Measurements from ENCODE around the gene SLC44A5. TPM values are rescaled to one million over a fixed set of nuclear protein-coding genes. Genes with fewer than 3 reads are reported as not detected.

Gene SLC44A5
- total RNA-seq, 1 donor from 2014 or later, result 3.7 TPM

DNA sequence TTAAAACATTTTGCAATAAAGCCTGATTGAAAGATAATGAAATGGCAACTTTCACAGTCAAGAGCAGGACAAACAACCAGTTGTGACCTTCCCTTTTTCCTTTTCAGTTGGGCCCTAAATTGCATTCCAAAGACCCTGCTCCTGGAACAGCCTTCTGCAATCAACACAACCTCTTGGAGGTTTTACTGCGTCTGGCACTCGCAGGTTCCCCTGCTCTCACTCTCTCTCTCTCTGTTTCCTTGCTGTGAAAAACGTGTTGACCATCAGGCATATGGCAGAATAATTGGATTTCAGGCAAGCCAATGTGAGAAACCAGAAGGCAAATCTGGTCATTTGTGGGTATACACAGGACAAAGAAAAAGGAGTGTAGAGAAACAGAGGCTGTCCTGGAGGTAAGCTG, 23.2 kb downstream of the SLC44A5 start:
- Histone ChIP-seq H3K4me3 (ENCODE audit: low read depth, low read length) (no peak overlapping the region), H3K36me3 (ENCODE audit: control insufficient read depth, insufficient read depth, low read length) (no peaks in the 10 kb centered on the region), H3K27me3 (ENCODE audit: control insufficient read depth, insufficient read depth, low read length) (no peaks in the 10 kb centered on the region)
- DNase-seq (ENCODE audit: low read depth), result no peak
- TF ChIP-seq, protein P1, sequence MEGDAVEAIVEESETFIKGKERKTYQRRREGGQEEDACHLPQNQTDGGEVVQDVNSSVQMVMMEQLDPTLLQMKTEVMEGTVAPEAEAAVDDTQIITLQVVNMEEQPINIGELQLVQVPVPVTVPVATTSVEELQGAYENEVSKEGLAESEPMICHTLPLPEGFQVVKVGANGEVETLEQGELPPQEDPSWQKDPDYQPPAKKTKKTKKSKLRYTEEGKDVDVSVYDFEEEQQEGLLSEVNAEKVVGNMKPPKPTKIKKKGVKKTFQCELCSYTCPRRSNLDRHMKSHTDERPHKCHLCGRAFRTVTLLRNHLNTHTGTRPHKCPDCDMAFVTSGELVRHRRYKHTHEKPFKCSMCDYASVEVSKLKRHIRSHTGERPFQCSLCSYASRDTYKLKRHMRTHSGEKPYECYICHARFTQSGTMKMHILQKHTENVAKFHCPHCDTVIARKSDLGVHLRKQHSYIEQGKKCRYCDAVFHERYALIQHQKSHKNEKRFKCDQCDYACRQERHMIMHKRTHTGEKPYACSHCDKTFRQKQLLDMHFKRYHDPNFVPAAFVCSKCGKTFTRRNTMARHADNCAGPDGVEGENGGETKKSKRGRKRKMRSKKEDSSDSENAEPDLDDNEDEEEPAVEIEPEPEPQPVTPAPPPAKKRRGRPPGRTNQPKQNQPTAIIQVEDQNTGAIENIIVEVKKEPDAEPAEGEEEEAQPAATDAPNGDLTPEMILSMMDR (IDR thresholded peaks at IDR 0.05; ENCODE audit: insufficient read depth, low read length, poor library complexity, severe bottlenecking), result no peak

DNA sequence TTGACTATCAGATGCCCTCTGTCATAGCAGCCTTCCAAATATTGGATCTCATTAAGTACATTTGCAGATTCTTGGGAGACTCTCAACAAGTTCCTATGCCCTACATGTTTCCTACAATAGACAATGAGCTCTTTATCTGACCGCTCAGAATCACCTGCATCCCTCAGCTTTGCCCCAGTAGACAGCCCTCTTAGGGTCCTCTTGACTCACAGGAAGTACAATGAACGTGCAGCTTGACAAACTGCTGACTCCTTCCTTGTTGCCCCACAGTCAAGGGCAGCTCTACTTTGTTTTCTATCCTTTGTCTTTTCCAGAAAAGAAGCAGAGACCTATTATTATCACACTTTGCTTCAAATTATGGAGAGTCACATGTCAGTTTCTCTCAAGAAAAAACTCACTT, 27.6 kb downstream of the SLC44A5 start:
- no peak for DNase-seq (ENCODE audit: low read depth)
- TF ChIP-seq, protein P1 (IDR thresholded peaks at IDR 0.05; ENCODE audit: insufficient read depth, low read length, poor library complexity, severe bottlenecking), result no peak
- no peaks in the 10 kb centered on the region for H3K36me3 ChIP-seq (ENCODE audit: control insufficient read depth, insufficient read depth, low read length)
- no peaks in the 10 kb centered on the region for H3K27me3 ChIP-seq (ENCODE audit: control insufficient read depth, insufficient read depth, low read length)
- H3K4me3 ChIP-seq (ENCODE audit: low read depth, low read length), result no peak overlapping the region

DNA sequence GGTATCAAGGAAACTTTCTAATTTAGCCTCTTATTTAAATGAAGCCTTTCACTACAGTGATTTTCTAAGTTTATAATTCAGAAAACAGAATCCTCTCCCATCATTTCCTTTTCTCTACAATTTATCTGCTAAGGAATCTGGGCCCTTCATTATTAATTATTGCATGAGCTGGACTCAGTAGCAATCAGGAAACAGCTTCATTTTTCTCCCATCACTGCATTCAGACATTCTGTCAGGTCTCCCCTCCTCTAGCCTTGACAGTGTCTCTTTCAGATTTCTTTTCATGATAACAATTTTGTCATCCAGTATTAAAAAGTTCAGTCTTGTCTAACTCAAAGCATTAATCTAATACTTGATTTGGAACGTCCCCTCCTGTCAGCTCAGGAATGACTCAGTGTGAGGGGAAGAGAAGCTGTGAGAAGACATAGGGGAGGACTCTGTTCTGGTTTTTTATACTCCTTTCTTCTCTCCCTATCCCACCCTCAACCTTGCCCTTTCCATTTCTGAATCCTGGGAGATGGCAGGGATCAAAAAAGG, 28.1 kb downstream of the SLC44A5 start:
- Histone ChIP-seq H3K36me3 (ENCODE audit: control insufficient read depth, insufficient read depth, low read length) (no peaks in the 10 kb centered on the region), H3K27me3 (ENCODE audit: control insufficient read depth, insufficient read depth, low read length) (no peaks in the 10 kb centered on the region), H3K4me3 (ENCODE audit: low read depth, low read length) (no peak overlapping the region)
- TF ChIP-seq, protein P1 (IDR thresholded peaks at IDR 0.05; ENCODE audit: insufficient read depth, low read length, poor library complexity, severe bottlenecking), result no peak
- DNase-seq (ENCODE audit: low read depth), result no peak

DNA sequence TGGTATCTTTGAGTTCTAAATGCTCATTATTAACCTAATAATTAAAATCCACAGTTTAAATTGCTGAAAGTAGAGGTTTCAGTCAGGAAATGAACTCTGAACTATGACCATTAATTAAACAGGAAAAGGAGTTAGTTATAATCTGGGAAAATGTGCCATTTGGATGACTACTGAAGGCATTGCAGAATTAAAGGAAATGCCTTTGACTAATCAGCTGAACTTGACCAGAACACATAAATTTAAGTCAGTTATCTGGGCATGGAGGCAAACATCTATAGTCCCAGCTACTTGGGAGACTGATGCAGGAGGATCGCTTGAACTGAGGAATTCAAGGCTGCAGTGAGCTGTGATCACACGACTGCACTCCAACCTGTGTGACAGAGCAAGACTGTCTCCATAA, 31.9 kb downstream of the SLC44A5 start:
- TF ChIP-seq, protein P1 (IDR thresholded peaks at IDR 0.05; ENCODE audit: insufficient read depth, low read length, poor library complexity, severe bottlenecking), result no peak
- H3K4me3 ChIP-seq (ENCODE audit: low read depth, low read length), result no peak overlapping the region
- no peaks in the 10 kb centered on the region for H3K27me3 ChIP-seq (ENCODE audit: control insufficient read depth, insufficient read depth, low read length)
- DNase-seq (ENCODE audit: low read depth), result no peak
- no peaks in the 10 kb centered on the region for H3K36me3 ChIP-seq (ENCODE audit: control insufficient read depth, insufficient read depth, low read length)

DNA sequence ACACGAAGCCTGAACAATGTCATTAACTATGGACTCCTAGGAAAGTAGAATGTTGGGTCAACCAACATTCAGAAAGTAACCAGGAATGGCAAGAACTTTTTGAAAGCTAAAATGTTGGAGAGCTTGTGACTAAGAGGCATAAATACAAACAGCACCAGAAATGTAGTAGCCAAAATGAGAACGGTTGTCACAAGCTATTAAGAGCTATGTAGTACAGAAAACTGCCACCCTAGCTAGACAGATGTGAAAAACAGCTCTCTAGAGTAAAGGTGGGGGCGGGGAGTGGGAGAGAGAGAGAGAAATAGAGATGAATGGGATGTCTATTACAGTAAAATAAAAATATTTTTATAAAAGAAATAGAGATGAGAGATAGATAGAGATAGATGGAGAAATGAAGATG, 35.1 kb downstream of the SLC44A5 start:
- Histone ChIP-seq H3K4me3 (ENCODE audit: low read depth, low read length) (no peak overlapping the region), H3K36me3 (ENCODE audit: control insufficient read depth, insufficient read depth, low read length) (no peaks in the 10 kb centered on the region), H3K27me3 (ENCODE audit: control insufficient read depth, insufficient read depth, low read length) (no peaks in the 10 kb centered on the region)
- TF ChIP-seq, protein P1 (IDR thresholded peaks at IDR 0.05; ENCODE audit: insufficient read depth, low read length, poor library complexity, severe bottlenecking), result no peak
- DNase-seq (ENCODE audit: low read depth), result no peak

DNA sequence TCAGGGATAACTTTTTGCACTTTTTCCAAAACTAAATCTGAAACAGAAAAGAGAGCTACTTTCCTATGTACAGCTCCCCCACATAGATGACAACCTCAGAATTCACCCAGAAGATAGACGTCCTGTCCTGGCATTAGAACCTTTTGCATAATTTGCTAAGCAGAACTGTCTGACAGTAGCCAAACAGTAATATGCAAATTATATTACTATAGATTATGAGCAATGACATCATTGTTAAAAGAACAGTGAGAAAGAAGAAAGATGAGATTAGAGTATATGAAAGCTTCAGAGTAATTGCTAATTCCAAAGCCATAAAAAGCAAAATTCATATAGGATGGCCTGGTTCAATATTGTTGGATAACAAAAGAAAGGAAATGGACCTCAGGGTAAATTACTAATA, 43.7 kb downstream of the SLC44A5 start:
- no peaks in the 10 kb centered on the region for H3K27me3 ChIP-seq (ENCODE audit: control insufficient read depth, insufficient read depth, low read length)
- no peak for DNase-seq (ENCODE audit: low read depth)
- TF ChIP-seq, protein P1 (IDR thresholded peaks at IDR 0.05; ENCODE audit: insufficient read depth, low read length, poor library complexity, severe bottlenecking), result no peak
- H3K4me3 ChIP-seq (ENCODE audit: low read depth, low read length), result no peak overlapping the region
- H3K36me3 ChIP-seq (ENCODE audit: control insufficient read depth, insufficient read depth, low read length), result no peaks in the 10 kb centered on the region

All from kidney epithelial cell (primary cell).